ENCODE data around the gene KRT7.
"Not testable (repeated sequence)": the region's sequence is repeated elsewhere in the genome, so short reads cannot be mapped to it uniquely, and the experiment has no call there.

KRT7 gene

DNA sequence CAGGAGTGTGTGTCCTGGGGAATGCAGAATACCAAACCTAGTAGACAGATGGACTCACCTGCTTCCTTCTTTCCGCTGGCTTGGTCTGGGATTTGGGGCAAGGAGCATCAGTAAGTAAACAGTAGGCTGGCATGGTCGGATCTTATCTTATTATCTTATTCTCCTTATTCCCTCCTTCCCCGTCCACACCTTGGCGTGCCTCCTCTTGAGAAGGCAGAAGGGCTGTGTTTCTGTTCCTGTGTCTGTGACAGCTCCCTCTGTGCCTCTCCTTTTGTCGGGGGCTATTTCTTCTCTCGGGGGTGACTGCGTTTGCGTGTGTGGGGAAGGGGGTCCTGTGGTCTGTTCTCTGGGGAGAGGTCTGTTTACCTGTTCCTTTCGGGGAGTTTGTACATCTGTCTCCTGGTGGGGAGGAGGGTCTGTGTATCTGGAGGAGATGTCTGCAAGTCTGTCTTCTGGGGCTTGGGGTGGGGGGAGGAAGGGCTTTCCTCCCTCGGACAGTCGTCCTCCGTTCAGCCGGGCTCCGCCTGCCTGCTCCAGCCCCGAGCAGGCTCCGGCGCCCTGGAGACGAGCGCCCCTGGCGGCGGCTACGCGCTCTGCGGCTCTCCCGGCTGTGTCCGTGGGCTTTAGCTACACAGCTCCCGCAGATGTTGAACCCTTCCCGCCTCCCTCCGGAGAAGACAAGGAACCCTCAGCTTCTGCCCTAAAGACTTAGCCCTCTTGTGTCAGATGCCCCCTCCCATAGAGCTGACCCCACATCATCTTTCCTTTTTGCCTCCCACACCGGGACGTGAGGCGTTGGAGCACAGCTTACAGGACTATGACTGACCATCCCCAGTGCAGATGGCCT lies 45.8 kb downstream of the KRT7 start:
- DNase-seq (ENCODE audit: low read depth) = peak; percentile 8

DNA sequence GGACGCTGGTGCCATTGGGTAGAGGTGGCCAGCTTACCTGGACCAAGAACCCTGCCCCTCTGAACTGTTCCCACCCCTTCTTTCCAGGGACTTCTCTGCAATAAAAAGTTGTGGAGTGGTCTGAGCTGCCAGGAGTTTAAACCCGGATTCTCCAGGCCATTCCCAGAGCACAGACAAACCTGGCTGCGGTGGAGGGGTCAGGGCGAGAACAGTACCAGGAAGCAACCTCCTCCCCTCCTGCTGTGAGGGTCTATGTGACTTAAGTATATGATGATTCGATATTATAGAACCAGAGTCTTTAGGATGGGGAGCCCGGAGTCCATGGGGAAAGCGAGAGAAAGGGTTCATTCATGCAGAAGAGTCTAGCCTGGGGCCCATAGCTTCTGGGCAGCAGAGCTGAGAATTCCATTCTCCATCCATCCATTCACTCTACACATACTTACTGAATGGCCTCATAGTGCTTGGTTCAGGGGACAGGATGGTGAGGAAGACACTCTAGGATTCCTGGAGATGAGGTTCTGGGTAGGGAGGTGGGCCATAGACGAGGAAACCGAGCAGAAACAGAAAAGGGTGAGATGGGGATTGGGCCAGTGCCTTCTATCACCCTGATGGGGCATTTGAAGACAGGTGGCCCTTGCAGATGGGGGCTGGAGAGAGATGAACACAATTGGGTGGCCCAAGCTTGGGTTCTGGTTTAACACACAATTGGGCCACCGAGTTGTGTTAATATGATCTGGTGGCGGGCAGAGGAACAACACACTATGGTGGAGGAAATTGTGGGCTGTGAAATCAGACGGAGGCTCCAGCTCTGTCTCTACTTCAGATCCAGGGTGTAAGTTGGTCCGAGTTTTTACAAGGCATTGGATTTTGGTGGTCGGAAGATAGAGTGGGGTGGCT lies 46.6 kb downstream of the KRT7 start:
- DNase-seq (ENCODE audit: low read depth) = peak; percentile 10

DNA sequence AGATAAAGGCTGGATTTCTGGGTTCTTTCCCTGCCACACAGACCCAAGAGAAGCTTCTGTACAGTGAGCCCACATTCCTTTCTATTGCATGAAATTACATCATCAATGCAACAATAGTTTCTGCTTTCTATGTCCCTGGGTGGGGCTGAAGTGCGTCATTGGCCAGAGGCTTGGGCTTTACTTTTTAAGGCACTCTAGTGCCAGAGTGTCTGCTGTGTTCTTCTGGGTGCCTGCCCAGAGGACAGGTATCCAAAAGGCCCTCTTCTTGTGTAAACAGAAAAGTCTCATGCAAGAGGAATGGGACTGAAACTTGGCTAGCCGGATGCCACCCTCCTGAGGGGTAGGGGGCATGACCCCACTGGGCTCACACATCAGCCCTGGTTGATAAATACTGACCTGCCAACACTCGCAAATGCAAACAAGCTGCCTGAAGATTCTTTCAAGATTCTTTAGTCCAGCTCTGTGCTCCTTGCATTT lies 47.3 kb downstream of the KRT7 start:
- DNase-seq (ENCODE audit: low read depth) = peak; percentile 68

DNA sequence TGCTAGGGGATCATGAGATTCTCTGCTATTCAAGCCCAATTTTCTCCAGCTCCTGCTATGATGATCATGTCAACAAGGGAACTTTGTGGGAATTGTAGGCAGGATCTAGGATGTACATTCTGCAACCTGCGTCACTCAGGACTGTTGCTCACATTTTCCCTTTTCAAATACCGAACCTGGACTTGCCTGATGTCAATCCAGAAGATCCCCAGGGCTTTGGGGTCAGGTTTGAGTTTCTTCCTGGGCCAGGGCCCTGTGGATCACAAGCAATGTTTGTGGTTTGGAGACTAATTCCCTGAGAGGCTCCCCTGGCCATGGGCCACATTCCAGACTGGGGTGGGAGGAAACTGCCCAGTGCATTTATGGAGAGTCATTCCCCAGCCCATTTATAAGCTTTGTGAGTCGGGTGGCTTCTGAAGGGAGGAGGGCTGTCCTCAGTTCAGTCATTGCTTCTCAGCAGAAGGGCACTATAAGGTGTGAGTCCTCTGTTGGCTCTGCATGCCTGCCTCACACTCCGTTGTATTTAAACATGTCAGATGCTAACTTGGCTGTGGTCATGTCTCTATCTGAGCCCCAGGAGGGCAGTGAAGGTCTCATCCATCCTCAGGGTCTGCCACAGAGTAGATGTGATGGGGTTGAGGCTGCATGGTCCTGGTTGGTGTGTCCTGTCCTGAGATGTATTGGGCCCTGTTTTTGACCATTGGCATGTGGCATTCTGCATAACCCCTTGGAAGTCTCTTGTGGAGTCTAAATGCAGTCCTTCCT lies 47.9 kb downstream of the KRT7 start:
- DNase-seq (ENCODE audit: low read depth) = peak; percentile 87

DNA sequence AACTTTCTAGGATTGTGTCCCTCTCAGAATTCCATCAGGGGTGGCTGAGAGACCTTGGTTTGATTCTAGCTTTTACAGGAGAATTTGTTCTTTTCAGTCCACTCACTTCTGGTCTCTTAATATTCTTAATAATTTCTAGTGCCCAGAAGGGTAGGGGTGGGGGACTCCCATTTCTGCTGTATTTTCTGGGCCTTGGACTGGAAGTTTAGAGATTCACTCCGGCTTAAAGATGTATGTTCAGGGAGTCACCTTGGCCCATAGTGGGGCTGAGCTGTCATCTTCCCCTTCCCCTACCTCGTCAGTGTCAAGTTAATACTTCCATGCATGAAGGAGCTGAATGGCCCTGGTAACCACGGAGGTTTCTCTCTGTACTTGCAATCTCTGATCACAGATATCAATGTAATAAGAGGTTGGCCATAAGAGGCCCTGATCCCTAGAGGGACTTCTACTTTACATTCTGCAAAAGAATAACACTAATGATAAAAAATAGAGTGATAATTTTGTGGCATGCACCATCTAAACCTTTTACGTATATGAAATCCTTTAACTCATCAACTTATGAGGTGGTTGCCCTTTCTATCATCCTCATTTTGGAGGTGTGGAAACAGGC lies 51.6 kb downstream of the KRT7 start:
- DNase-seq (ENCODE audit: low read depth) = no peak

DNA sequence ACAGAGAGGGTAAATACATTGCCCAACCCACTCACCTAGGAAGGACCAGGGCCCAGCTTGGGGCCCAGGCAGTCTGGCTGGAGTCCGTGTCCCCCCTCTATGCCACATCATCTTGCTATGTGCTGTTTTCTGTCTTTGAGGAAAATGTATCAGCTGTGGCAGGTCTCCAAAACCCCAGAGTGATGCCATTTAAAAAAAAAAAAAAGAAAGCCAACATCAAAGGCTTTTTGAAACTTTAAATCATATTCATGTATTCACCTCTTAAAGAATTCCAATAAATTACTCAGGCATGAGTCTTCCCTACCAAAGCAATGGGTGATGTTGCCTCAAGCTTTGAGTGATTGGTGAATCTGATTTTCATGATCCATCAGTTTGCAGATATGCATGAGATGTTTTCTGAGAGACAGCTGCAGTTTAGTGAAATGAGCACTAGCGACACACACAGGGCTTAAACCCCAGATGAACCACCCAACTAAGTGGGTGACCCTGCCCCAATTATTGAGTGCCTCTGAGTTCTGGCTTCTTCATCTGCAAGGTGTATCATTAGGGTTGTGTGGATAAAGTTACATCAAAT lies 52.2 kb downstream of the KRT7 start:
- no peak for DNase-seq (ENCODE audit: low read depth)

GRCh38 chr12:52285851-52286530 lies 52.9 kb downstream of the KRT7 start:
- no peak for DNase-seq (ENCODE audit: low read depth)

- DNase-seq (ENCODE audit: low read depth) = not testable (repeated sequence)
Observed at GRCh38 chr12:52286857-52287785, 54.1 kb downstream of the KRT7 start.

GRCh38 chr12:52287816-52288805 lies 55.1 kb downstream of the KRT7 start:
- DNase-seq (ENCODE audit: low read depth) = not testable (repeated sequence)

- DNase-seq (ENCODE audit: low read depth) = not testable (repeated sequence)
Observed at GRCh38 chr12:52290483-52291134, 57.6 kb downstream of the KRT7 start.

- no peak for DNase-seq (ENCODE audit: low read depth)
Observed at GRCh38 chr12:52291267-52291935, 58.4 kb downstream of the KRT7 start, which contains the start of gene KRT81. Gene KRT81 (minus strand): TSS chr12:52291534. CDS start chr12:52291465, 69 bp downstream.

GRCh38 chr12:52293926-52294325 lies 60.9 kb downstream of the KRT7 start:
- no peak for DNase-seq (ENCODE audit: low read depth)

- DNase-seq (ENCODE audit: low read depth) = no peak
Observed at GRCh38 chr12:52294803-52295202, 61.8 kb downstream of the KRT7 start.

GRCh38 chr12:52295663-52296062 lies 62.6 kb downstream of the KRT7 start:
- DNase-seq (ENCODE audit: low read depth) = no peak

DNA sequence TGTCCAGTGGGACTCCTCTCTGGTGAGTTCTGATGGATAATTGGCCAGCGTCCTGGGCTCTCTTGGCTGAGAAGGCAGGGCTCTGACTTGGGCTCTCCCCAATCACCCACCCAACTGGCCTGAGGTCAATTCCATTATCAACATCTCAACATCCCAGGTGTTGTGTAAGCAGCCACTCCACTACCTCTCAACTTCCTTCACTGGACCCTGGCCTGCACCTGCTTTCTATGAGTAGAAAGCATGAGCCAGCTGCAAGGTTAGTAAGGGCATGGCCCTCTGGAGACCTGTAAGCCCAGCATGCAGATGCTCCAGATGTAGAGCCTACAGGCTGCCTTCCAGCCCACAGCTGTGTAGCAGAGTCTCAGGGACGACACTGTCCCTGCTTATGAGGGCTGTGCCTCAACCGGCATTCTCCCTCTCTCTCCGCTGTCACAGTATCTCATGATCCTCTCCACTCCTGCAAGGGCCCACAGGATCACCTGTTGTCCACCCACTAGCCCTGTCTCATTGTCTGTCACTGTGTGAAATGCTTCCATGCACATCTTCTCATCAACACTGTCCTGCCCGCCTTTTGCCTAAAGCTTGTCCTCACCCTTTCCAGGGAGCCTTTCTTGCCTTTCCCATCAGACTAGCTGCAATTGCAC lies 63.7 kb downstream of the KRT7 start:
- no peak for DNase-seq (ENCODE audit: low read depth)

All from non-pigmented ciliary epithelial cell (primary cell).